ENCODE results near the gene PYGO1.
A peak's percentile ranks its signal among the peaks of the same experiment; 100 is the strongest.
"Not testable (repeated sequence)": the region's sequence is repeated elsewhere in the genome, so short reads cannot be mapped to it uniquely, and the experiment has no call there.

The PYGO1 gene, protein sequence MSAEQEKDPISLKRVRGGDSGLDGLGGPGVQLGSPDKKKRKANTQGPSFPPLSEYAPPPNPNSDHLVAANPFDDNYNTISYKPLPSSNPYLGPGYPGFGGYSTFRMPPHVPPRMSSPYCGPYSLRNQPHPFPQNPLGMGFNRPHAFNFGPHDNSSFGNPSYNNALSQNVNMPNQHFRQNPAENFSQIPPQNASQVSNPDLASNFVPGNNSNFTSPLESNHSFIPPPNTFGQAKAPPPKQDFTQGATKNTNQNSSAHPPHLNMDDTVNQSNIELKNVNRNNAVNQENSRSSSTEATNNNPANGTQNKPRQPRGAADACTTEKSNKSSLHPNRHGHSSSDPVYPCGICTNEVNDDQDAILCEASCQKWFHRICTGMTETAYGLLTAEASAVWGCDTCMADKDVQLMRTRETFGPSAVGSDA

GRCh38 chr15:55588070-55588814, at the start of gene PYGO1:
PYGO1 (minus strand) TSS chr15:55588345; CDS start chr15:55587883, 462 bp downstream.
- no peak for DNase-seq (ENCODE audit: low spot score)

- DNase-seq (ENCODE audit: low spot score): no peak
Measured at GRCh38 chr15:55637086-55637485, 48.9 kb upstream of the PYGO1 start.

DNA sequence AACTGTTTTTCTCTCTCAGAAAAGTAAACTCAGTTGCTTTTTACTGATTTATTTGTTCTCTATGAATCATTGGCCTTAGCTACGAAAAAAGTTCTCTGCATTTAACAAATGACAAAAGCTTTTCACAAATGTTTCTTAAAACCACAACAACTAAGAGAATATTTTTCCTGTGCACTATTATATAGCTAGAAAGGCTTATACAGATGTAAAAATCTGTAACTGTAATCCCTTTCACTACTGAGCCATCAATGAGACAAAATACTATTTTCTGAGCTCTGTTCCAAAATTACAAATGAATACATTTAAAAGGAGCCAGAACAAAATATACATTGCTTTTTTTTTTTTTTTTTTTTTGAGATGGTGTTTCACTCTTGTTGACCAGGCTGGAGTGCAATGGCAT, 45.6 kb upstream of the PYGO1 start:
- no peak for DNase-seq (ENCODE audit: low spot score)

DNA sequence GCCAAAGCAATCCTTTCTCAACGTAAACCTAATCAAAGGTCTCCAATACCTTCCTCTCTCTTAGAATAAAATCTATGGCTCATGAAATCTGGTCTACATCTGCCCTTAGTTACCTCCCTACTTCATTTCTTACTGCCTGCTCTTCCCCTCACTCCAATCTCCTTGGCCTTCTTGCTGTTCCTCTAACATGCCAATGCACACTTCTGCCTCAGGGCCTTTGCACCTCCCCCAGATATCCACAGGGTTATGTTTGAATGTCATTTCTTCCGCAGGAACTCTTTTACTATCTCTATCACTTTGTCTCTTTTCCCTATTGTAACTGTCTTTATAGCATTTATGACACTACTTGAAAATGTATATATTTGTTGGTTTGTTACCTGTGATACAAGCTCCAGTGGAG, 44.3 kb upstream of the PYGO1 start:
- DNase-seq (ENCODE audit: low spot score): no peak

DNA sequence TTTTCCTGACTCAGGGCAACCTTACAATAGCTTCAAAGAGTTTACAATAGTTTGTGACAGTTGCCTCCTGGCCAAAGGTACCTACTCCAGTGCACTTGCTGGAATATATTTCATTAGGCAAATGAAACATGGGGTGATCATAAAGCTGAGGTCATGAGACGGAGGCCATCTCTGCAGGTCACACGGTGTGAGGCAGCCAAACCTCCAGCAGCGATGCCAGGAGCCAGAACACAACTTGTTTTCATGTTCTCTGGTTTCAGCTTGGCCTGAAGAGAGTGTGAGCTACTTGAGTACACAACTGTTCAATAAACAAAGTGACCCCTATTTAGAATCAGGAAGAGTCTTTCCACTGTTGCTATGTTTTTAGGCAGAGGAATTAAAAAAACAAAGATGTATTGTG, 42.7 kb upstream of the PYGO1 start:
- no peak for DNase-seq (ENCODE audit: low spot score)

GRCh38 chr15:55628369-55628730, 40.2 kb upstream of the PYGO1 start:
- DNase-seq (ENCODE audit: low spot score): no peak

- peak; percentile 85 for DNase-seq (ENCODE audit: low spot score)
Measured at GRCh38 chr15:55627730-55628368, 39.7 kb upstream of the PYGO1 start.

DNA sequence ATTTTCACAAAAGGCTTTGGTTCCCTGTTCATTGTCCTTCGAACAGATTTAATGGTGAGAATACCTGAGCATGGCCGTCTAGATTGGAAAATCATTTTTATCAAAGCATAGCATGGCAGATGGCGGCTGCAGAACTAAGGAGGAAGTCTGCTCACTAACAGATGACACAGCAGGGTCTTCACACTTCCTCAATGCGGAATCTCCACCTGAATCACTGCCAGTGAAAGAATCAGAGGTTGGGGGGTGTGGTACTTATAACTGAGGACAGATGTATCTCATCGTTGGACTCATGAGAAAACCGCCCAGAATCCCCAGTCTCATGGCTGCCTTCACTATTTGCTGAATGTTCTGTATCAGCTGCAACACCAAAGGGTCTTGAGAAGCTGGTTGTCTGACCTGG, 31.6 kb upstream of the PYGO1 start:
- no peak for DNase-seq (ENCODE audit: low spot score)

DNA sequence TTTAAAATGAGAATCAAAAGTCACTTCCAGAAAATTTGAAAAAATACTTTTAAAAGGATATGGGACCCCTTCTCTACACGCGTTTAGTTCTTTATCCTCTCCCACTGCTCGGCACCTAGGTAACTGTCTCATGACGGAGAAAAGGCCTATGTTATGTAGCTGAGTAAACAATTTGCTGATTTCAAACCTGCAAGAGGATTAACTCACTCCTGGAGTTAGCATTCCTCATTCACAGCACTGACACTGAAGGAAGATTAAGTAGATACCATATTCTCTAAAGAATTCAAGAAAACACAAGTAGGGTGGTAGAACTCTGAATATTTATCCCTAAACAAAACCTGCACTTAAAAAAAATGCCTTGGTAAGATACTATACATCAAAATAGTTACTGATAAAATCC, 30.2 kb upstream of the PYGO1 start:
- no peak for DNase-seq (ENCODE audit: low spot score)

GRCh38 chr15:55615445-55615844, 27.3 kb upstream of the PYGO1 start:
- no peak for DNase-seq (ENCODE audit: low spot score)

DNA sequence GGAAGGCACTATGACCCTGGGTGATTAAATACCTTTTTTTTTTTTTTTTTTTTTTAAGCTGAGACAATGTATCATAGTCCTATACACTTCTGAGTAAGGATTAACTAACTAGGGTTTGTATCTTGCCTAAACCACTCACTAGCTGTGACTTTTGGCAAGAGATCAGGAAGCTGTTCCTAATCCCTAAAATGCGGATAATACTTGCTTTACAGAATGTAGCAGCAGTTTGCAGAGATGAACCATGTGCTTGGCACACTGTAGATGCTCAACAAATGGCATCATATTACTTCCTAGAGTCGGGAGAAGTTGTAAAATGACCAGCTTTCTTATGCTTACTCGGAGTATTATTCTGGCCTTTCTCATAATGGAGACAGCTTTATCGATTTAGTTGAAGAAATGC, 25.6 kb upstream of the PYGO1 start:
- no peak for DNase-seq (ENCODE audit: low spot score)

GRCh38 chr15:55606214-55606613, 18.1 kb upstream of the PYGO1 start:
- DNase-seq (ENCODE audit: low spot score): no peak

GRCh38 chr15:55601374-55601773, 13.2 kb upstream of the PYGO1 start:
- DNase-seq (ENCODE audit: low spot score): no peak

- DNase-seq (ENCODE audit: low spot score): no peak
Measured at GRCh38 chr15:55599439-55599838, 11.3 kb upstream of the PYGO1 start.

DNA sequence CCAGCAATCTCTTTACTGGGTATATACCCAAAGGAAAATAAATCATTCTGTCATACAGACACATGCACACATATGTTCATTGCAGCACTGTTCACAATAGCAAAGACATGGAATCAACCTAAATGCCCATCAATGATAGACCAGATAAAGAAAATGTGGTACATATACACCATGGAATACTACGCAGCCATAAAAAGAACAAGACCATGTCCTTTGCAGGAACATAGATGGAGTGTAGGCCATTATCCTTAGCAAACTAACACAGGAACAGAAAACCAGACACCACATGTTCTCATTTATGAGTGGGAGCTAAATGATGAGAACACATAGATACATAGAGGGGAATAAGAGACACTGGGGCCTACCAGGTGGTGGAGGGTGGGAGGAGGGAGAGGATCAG, 4.9 kb upstream of the PYGO1 start:
- DNase-seq (ENCODE audit: low spot score): not testable (repeated sequence)

GRCh38 chr15:55590788-55591187, 2.6 kb upstream of the PYGO1 start:
- DNase-seq (ENCODE audit: low spot score): no peak

GRCh38 chr15:55589287-55589686, 1.1 kb upstream of the PYGO1 start:
- DNase-seq (ENCODE audit: low spot score): no peak

DNA sequence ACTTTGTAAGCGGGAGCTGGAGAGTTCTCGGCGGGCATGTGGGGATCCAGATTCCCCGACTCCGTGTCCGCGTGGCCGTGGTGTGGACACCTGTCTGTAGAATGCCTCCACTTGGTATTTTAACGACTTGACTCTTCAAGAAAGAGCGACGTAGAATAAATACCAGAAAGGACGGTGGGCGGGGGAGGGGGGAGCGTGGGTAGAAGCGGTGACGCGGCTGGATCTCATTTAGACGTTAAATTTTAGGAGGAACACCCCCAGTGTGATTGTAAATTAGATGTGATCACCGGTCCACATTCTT, 620 bp upstream of the PYGO1 start:
- no peak for DNase-seq (ENCODE audit: low spot score)

GRCh38 chr15:55587321-55588069, 650 bp downstream of the PYGO1 start:
- DNase-seq (ENCODE audit: low spot score): no peak

DNA sequence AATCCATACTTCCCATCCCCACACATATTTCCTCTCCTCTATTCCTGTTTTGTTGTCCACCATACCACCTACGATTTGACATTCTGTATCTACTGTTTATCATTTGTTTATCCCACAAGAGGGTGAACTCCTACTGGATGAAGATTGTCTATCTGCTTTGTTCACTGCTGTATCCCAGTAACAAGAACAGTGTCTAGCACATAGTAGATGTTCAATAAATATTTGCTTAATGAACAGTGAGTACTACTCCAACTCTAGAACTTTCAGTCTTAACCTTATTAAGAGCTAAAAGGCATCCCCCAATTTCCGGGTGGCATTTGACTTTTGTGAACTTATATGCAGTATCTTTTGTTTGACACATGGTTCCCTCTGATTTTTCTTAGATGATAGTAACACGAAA, 1.3 kb downstream of the PYGO1 start:
- DNase-seq (ENCODE audit: low spot score): no peak

DNA sequence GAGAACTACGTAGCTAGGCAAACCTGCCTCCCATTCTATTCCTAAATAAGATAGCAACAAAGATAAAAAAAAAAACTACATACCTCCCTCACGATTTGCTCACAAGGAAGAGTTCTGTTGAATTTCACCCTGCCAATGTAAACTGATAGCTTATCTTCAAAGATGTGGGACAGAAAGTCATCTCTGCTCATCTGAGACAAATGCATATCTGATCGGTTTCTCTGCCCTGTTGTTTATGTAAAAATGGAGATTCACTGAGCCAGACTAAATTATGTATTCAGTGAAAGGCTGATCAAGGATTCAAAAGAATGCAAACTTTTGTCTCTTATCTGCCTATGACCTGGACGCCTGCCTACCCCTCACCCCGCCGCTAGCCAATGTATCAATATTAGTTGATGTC, 11.2 kb downstream of the PYGO1 start:
- no peak for DNase-seq (ENCODE audit: low spot score)

- no peak for DNase-seq (ENCODE audit: low spot score)
Measured at GRCh38 chr15:55574096-55574495, 14.0 kb downstream of the PYGO1 start.

DNA sequence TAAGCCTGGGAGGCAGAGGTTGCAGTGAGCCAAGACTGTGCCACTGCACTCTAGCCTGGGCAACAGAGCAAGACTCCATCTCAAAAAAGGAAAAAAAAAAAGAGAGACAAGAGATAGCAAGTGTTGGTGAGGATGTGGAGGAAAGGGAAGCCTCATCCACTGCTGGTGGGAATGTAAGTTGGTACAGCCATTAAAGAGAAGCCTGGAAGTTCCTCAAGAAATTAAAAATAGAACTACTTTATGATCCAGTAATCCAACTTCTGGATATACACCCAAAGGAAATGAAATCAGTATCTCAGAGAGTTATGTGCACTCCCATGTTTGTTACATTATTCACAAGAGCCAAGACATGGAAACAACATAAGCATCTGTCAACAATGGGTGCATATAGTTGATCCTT, 14.9 kb downstream of the PYGO1 start:
- DNase-seq (ENCODE audit: low spot score): no peak
